Smooth muscle cell (in vitro differentiated cells): Measurements from ENCODE around the gene RAB43. TPM values are rescaled to one million over a fixed set of nuclear protein-coding genes. Genes with fewer than 3 reads are reported as not detected.
A peak's percentile ranks its signal among the peaks of the same experiment; 100 is the strongest.

Experiments used
- DNase-seq: peaks from one replicate; lab custom pipeline; 2025; ENCODE audit not compliant: unreplicated experiment; lab: John Stamatoyannopoulos, UW
- H2AFZ ChIP-seq: fragments of 200-600 bp; sonication (generic); 2 replicates; pipeline ENCODE4 v1.6.0; 2016; ENCODE audit warnings: antibody characterized with exemption, low read depth, mild to moderate bottlenecking
- H3F3A ChIP-seq: fragments of 200-600 bp; sonication (generic); 2 replicates; pipeline ENCODE4 v1.6.0; 2017; ENCODE audit warnings: antibody characterized with exemption, low read depth
- H3K27ac ChIP-seq: fragments of 200-600 bp; sonication (generic); 2 replicates; pipeline ENCODE4 v1.5.1; 2016; ENCODE audit warnings: low read depth, mild to moderate bottlenecking
- H3K27me3 ChIP-seq: fragments of 200-600 bp; sonication (generic); 2 replicates; pipeline ENCODE4 v1.6.1; 2016; ENCODE audit warnings: low read depth, mild to moderate bottlenecking
- H3K36me3 ChIP-seq: fragments of 200-600 bp; sonication (generic); 2 replicates; pipeline ENCODE4 v1.5.1; 2016; ENCODE audit warnings: low read depth
- H3K4me1 ChIP-seq: fragments of 200-600 bp; sonication (generic); 2 replicates; pipeline ENCODE4 v1.5.1; 2016; ENCODE audit warnings: low read depth
- H3K4me2 ChIP-seq: fragments of 200-600 bp; sonication (generic); 2 replicates; pipeline ENCODE4 v1.6.0; 2016; ENCODE audit warnings: mild to moderate bottlenecking
- H3K4me3 ChIP-seq: fragments of 200-600 bp; sonication (generic); 2 replicates; pipeline ENCODE4 v1.5.1; 2016; ENCODE audit warnings: mild to moderate bottlenecking
- H3K79me2 ChIP-seq: fragments of 200-600 bp; sonication (generic); 2 replicates; pipeline ENCODE4 v1.6.0; 2016; ENCODE audit warnings: low read depth, mild to moderate bottlenecking
- H3K9ac ChIP-seq: fragments of 200-600 bp; sonication (generic); 2 replicates; pipeline ENCODE4 v1.6.0; 2016; ENCODE audit warnings: low read depth
- H3K9me3 ChIP-seq: fragments of 200-600 bp; sonication (generic); replicated peaks from 2 replicates; pipeline ENCODE4 v1.5.1; 2016; ENCODE audit warnings: low read depth
- H4K20me1 ChIP-seq: fragments of 200-600 bp; sonication (generic); 2 replicates; pipeline ENCODE4 v1.6.0; 2016; ENCODE audit warnings: low read depth
- WGBS: methylation state at CpG from one replicate; pipeline ENCODE4 v1.1.7; 2016; ENCODE audit warnings: low lambda C conversion rate; 5-methylcytosine and 5-hydroxymethylcytosine counted together
- polyA plus RNA-seq: library from polyadenylated mRNA; unstranded; fragments of >200 nt; fragmentation: Nextera tagmentation; extraction: Ambion mirVana; gene quantifications from 2 replicates; pipeline ENCODE4 v1.2.1, GENCODE V29; 2016
- total RNA-seq: library from RNA; depleted of rRNA; stranded (reverse); fragments of >200 nt; gene quantifications from 2 replicates; pipeline ENCODE4 v1.2.3, GENCODE V29; 2014
- TF ChIP-seq, protein P1 (sequence below): fragments of 200-600 bp; sonication (generic); IDR thresholded peaks from 2 replicates; pipeline ENCODE4 v1.5.1; 2017; ENCODE audit warnings: borderline replicate concordance, mild to moderate bottlenecking, antibody characterized with exemption; ENCODE audit not compliant: insufficient read depth, poor library complexity, severe bottlenecking

The RAB43 gene
- total and polyA plus RNA-seq, 2 experiments from 2014 or later = 9.5 to 20.8 TPM

DNA sequence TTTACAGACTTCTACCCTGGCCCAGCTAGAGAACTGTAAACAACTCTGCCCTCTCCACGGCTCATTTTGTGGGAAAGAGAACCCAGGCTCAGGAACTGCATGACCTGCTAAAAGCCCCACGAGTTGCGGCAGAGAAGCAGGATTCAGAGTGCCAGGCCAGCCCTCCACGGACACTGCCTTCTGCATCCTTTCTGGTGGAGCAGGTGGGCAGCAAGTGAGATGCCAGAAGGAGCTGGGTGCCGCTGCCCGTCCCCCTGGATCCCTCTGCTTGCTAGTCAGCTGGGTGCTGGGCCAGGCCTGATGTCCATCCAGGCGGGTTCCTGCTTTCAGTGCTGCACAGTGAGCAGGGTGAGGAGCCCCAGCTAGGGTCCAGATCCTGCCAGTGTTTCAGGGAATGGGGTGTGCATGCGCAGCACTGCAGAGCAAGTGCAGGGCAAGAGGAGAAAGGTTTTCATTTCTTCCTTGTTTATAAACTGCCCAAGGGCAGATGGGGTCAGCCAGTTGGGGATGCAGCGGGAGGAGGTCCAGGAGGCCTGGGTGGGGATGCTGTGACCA, 5.2 kb upstream of the RAB43 start:
- no peak overlapping the region for H2AFZ ChIP-seq
- DNase-seq = no peak
- no peak overlapping the region for H3K27ac ChIP-seq
- H3K4me3 ChIP-seq = no peak overlapping the region
- H3K9me3 ChIP-seq = no peaks in the 10 kb centered on the region
- H3F3A ChIP-seq = peaks cover 8% of the 10 kb centered on the region
- no peaks in the 10 kb centered on the region for H3K4me1 ChIP-seq
- TF ChIP-seq, protein P1, sequence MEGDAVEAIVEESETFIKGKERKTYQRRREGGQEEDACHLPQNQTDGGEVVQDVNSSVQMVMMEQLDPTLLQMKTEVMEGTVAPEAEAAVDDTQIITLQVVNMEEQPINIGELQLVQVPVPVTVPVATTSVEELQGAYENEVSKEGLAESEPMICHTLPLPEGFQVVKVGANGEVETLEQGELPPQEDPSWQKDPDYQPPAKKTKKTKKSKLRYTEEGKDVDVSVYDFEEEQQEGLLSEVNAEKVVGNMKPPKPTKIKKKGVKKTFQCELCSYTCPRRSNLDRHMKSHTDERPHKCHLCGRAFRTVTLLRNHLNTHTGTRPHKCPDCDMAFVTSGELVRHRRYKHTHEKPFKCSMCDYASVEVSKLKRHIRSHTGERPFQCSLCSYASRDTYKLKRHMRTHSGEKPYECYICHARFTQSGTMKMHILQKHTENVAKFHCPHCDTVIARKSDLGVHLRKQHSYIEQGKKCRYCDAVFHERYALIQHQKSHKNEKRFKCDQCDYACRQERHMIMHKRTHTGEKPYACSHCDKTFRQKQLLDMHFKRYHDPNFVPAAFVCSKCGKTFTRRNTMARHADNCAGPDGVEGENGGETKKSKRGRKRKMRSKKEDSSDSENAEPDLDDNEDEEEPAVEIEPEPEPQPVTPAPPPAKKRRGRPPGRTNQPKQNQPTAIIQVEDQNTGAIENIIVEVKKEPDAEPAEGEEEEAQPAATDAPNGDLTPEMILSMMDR = no peak
- H4K20me1 ChIP-seq = no peaks in the 10 kb centered on the region
- no peaks in the 10 kb centered on the region for H3K79me2 ChIP-seq
- H3K27me3 ChIP-seq = no peaks in the 10 kb centered on the region
- H3K4me2 ChIP-seq = no peak overlapping the region
- 97% methylated on average over 9 of the region's 9 CpGs for WGBS
- no peak overlapping the region for H3K9ac ChIP-seq
- no peaks in the 10 kb centered on the region for H3K36me3 ChIP-seq

DNA sequence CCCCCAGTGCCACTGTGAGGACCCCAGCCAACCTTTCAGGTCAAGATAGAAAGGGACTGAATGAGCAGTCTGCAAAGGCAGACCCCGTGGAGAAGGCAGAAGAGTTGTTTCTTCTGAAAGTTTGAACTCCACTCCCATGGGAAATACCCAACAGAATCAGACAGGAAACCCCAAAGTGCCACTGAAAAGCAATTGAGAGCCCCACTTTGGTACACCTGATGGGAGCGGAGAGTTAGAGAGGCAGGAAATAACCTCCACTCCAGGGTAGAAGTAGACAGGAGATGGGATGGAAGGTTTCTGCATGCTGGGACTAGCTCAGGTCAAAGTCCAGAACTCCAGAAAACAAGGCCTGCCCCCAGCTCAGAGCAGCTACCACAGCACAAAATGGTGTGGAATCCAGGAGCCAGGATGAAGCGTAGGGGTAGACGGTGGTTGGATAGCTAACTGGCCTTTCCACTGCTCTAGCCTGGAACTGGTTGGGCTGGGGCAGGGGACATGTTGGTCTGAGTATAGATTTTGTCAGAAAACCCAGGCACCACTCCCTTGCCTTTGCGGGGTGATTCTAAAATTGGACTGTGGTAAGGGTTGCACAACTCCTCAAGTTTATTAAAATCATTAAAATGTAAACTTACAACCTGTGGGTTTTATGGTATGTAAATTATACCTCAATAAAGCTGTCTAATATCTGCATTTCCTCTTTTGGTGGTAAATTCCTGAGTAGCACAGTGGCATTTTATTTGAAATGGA, 1.9 kb upstream of the RAB43 start:
- TF ChIP-seq, protein P1 = no peak
- H3K4me3 ChIP-seq = no peak overlapping the region
- no peak for DNase-seq
- peaks cover 16% of the 10 kb centered on the region for H3K79me2 ChIP-seq
- H3K9ac ChIP-seq = no peak overlapping the region
- H3K27me3 ChIP-seq = no peaks in the 10 kb centered on the region
- H3K9me3 ChIP-seq = no peaks in the 10 kb centered on the region
- H4K20me1 ChIP-seq = peaks cover 19% of the 10 kb centered on the region
- no peak overlapping the region for H2AFZ ChIP-seq
- peaks cover 14% of the 10 kb centered on the region for H3K4me1 ChIP-seq
- H3K4me2 ChIP-seq = no peak overlapping the region
- H3K36me3 ChIP-seq = no peaks in the 10 kb centered on the region
- no peak overlapping the region for H3K27ac ChIP-seq
- 80% methylated on average over 5 of the region's 5 CpGs for WGBS
- H3F3A ChIP-seq = peaks cover 16% of the 10 kb centered on the region

DNA sequence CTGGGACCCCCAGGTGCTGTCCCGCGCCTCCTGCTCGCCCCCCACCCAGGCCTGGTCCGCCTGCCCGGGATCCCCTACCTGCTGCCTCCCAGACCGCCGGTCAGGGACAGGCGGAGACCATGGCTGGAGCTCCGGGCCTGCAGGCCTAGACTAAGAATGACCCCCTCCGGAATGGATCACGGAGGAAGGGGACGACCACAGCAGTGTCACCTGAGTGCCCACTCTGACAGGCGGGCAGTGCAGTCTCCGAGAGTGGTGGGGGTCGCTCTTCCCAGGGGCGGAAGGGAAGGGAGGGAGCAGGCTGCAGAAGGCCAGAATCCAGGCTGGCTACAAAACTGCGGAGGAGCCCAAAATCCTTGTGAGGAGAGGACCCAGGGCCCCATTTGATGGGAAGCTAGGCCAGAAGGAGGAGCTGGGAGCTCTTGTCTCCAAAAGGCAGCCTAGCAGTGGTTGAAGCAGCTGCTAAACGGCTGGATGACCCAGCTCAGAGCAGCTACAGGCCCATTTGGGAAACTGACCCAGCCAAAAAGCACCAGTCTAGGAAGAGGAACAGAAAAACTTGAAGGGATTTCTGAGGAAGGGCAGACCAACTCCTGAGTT, 908 bp upstream of the RAB43 start:
- 20% methylated on average over 18 of the region's 18 CpGs for WGBS
- TF ChIP-seq, protein P1 = no peak

More for the DNA sequence above, 908 bp upstream of the RAB43 start:
- peaks cover 29% of the 10 kb centered on the region for H4K20me1 ChIP-seq
- peak overlapping the region; percentile 73 for H3K27ac ChIP-seq
- H3K9me3 ChIP-seq = no peaks in the 10 kb centered on the region
- peaks cover 17% of the 10 kb centered on the region for H3F3A ChIP-seq
- H2AFZ ChIP-seq = no peak overlapping the region
- peak overlapping the region; percentile 86 for H3K4me2 ChIP-seq
- peak; percentile 45 for DNase-seq
- peak overlapping the region; percentile 80 for H3K4me3 ChIP-seq
- H3K9ac ChIP-seq = no peak overlapping the region
- no peaks in the 10 kb centered on the region for H3K27me3 ChIP-seq
- peaks cover 26% of the 10 kb centered on the region for H3K79me2 ChIP-seq
- H3K4me1 ChIP-seq = peaks cover 14% of the 10 kb centered on the region
- no peaks in the 10 kb centered on the region for H3K36me3 ChIP-seq
